Neutrophil (primary cell): Measurements from ENCODE around the gene ST14.

Source experiments
- H3K27ac ChIP-seq: fragments of 200-600 bp; sonication (generic); 2 replicates; pipeline ENCODE4 v1.5.1; 2016; ENCODE audit warnings: mild to moderate bottlenecking, moderate library complexity
- H3K27me3 ChIP-seq: fragments of 200-600 bp; sonication (generic); 2 replicates; pipeline ENCODE4 v1.6.0; 2016; ENCODE audit warnings: mild to moderate bottlenecking
- H3K36me3 ChIP-seq: fragments of 200-600 bp; sonication (generic); 2 replicates; pipeline ENCODE4 v1.5.1; 2017
- H3K4me1 ChIP-seq, 2 experiments: fragments of 200-600 bp in 1 of 2; sonication (generic) in 1 of 2; 1 replicate in 1 of 2; 2 replicates in 1 of 2; pipeline versions ENCODE4 v1.5.1 to v1.6.1; 2013 to 2016; ENCODE audit warnings: low read depth in 1 of 2, low read length in 1 of 2, mild to moderate bottlenecking in 1 of 2, moderate library complexity in 1 of 2; ENCODE audit not compliant: control insufficient read depth in 1 of 2, insufficient read depth in 1 of 2
- H3K4me3 ChIP-seq, 2 experiments: fragments of 200-600 bp in 1 of 2; sonication (generic) in 1 of 2; 1 replicate in 1 of 2; 2 replicates in 1 of 2; pipeline ENCODE4 v1.5.1; 2013 to 2016; ENCODE audit warnings: low read depth in 1 of 2, low read length in 1 of 2, mild to moderate bottlenecking in 1 of 2, moderate library complexity in 1 of 2
- H3K9me3 ChIP-seq: fragments of 200-600 bp; sonication (generic); 2 replicates; pipeline ENCODE4 v1.5.1; 2016
- CTCF ChIP-seq: fragments of 200-600 bp; sonication (generic); IDR thresholded peaks from 2 replicates; pipeline ENCODE4 v1.5.1; 2016; ENCODE audit warnings: antibody characterized with exemption

Gene ST14

GRCh38 chr11:130178441-130179339 is 19.1 kb downstream of the ST14 start:
- Histone ChIP-seq H3K36me3 (no peaks in the 10 kb centered on the region), H3K4me3 (no peak overlapping the region), H3K27ac (no peak overlapping the region), H3K27me3 (no peaks in the 10 kb centered on the region), H3K9me3 (no peaks in the 10 kb centered on the region), H3K4me1 (peaks cover 0 to 7% of the 10 kb centered on the region in 2 experiments)
- no peak for TF ChIP-seq CTCF

GRCh38 chr11:130179396-130180306 is 20.1 kb downstream of the ST14 start:
- Histone ChIP-seq H3K4me3 (no peak overlapping the region), H3K36me3 (no peaks in the 10 kb centered on the region), H3K27ac (no peak overlapping the region), H3K4me1 (peaks cover 0 to 7% of the 10 kb centered on the region in 2 experiments), H3K9me3 (no peaks in the 10 kb centered on the region), H3K27me3 (no peaks in the 10 kb centered on the region)
- no peak for TF ChIP-seq CTCF

- Histone ChIP-seq H3K27me3 (no peaks in the 10 kb centered on the region), H3K9me3 (no peaks in the 10 kb centered on the region), H3K4me1 (peaks cover 0 to 7% of the 10 kb centered on the region in 2 experiments), H3K36me3 (no peaks in the 10 kb centered on the region), H3K4me3 (no peak overlapping the region), H3K27ac (no peak overlapping the region)
- no peak for TF ChIP-seq CTCF
Observed at GRCh38 chr11:130180491-130180890, 20.9 kb downstream of the ST14 start.

- H3K4me1 ChIP-seq: peaks cover 0 to 7% of the 10 kb centered on the region in 2 experiments
- no peaks in the 10 kb centered on the region for H3K27me3 ChIP-seq
- no peak overlapping the region for H3K27ac ChIP-seq
- no peaks in the 10 kb centered on the region for H3K36me3 ChIP-seq
- no peak overlapping the region for H3K4me3 ChIP-seq
- TF ChIP-seq CTCF: no peak
- no peaks in the 10 kb centered on the region for H3K9me3 ChIP-seq
Observed at GRCh38 chr11:130180896-130181294, 21.3 kb downstream of the ST14 start.

- Histone ChIP-seq H3K4me3 (no peak overlapping the region), H3K9me3 (no peaks in the 10 kb centered on the region), H3K36me3 (no peaks in the 10 kb centered on the region), H3K27me3 (no peaks in the 10 kb centered on the region), H3K27ac (no peak overlapping the region), H3K4me1 (peaks cover 0 to 7% of the 10 kb centered on the region in 2 experiments)
- no peak for TF ChIP-seq CTCF
Observed at GRCh38 chr11:130181295-130182272, 22.0 kb downstream of the ST14 start.
